Body of pancreas (tissue), 4 donors: ENCODE measurements around the gene SLC6A3. TPM values are rescaled to one million over a fixed set of nuclear protein-coding genes. Genes with fewer than 3 reads are reported as not detected.

Experiments used
- ATAC-seq: fragments of 150-250 bp; one replicate; pipeline ENCODE4 v1.9.1; 2016
- DNase-seq, 4 donors: peaks; one replicate each; pipeline ENCODE4 v3.0.0-alpha.2; 2019
- H3K27ac ChIP-seq, 4 donors: fragments of 200-600 bp; sonication (generic); 1 replicate in 3 of 4; 2 replicates in 1 of 4; pipeline versions ENCODE4 v1.5.1 to v1.6.1; 2016 to 2019; ENCODE audit warnings: mild to moderate bottlenecking in 1 of 4, mixed read lengths in 1 of 4, moderate library complexity in 1 of 4
- H3K27me3 ChIP-seq, 2 donors: fragments of 200-600 bp; sonication (generic); one replicate each; pipeline ENCODE4 v1.6.0; 2016; ENCODE audit warnings: mild to moderate bottlenecking in 1 of 2
- H3K36me3 ChIP-seq, 2 donors: fragments of 200-600 bp; sonication (generic); replicated peaks in 1 of 2; 2 replicates each; pipeline ENCODE4 v1.5.1; 2016; ENCODE audit warnings: low read depth in 2 of 2; ENCODE audit not compliant: insufficient read depth in 1 of 2
- H3K4me1 ChIP-seq: fragments of 200-600 bp; sonication (generic); one replicate; pipeline ENCODE4 v1.6.0; 2016
- H3K4me3 ChIP-seq, 2 donors: fragments of 200-600 bp; sonication (generic); 1 replicate in 1 of 2; 2 replicates in 1 of 2; pipeline ENCODE4 v1.5.1; 2016 to 2019
- H3K9me3 ChIP-seq, 3 donors: fragments of 200-600 bp; sonication (generic); 1 replicate in 2 of 3; 2 replicates in 1 of 3; pipeline ENCODE4 v1.5.1; 2016
- CTCF ChIP-seq, 7 experiments: fragments of 450-650 bp in 4 of 7; fragments of 200-600 bp in 3 of 7; sonication (generic) in 3 of 7; IDR thresholded peaks; one replicate each; pipeline ENCODE4 v1.5.1; 2016 to 2019; ENCODE audit warnings: antibody characterized with exemption in 7 of 7
- POLR2A ChIP-seq, 3 donors: fragments of 450-650 bp; IDR thresholded peaks; one replicate each; pipeline ENCODE4 v1.6.1; 2016; ENCODE audit warnings: antibody characterized with exemption in 3 of 3, mild to moderate bottlenecking in 2 of 3
- WGBS, 2 donors: methylation state at CpG; one replicate each; pipeline ENCODE4 v1.1.5; 2017; 5-methylcytosine and 5-hydroxymethylcytosine counted together
- intact Hi-C: fragments of 100-400 bp; cut with DNase I; formaldehyde crosslinking; loops from one replicate; pipeline ENCODE4 v1.15.1; 2023
- total RNA-seq, 2 donors: library from RNA; depleted of rRNA; stranded (reverse); fragments of >200 nt; gene quantifications; one replicate each; pipeline ENCODE4 v1.1.0, GENCODE V29; 2016

SLC6A3 gene
- total RNA-seq, 2 donors from 2014 or later: not detected

- ATAC-seq (no peak), DNase-seq (no peak)
- Histone ChIP-seq H3K27ac (no peak overlapping the region), H3K9me3 (peaks cover 0 to 5% (median 3%) of the 10 kb centered on the region in 3 donors), H3K36me3 (no peaks in the 10 kb centered on the region), H3K4me1 (no peaks in the 10 kb centered on the region), H3K27me3 (no peaks in the 10 kb centered on the region), H3K4me3 (no peak overlapping the region)
- TF ChIP-seq POLR2A (IDR thresholded peaks at IDR 0.05): no peak
- no peak for TF ChIP-seq CTCF (IDR thresholded peaks at IDR 0.05)
- WGBS, 2 donors: 51 to 61% methylated on average over 2 of the region's 2 CpGs
- intact Hi-C loops: no loop called here
Observed at GRCh38 chr5:1453613-1454012, 8.4 kb upstream of the SLC6A3 start.

GRCh38 chr5:1449081-1449630 is 3.9 kb upstream of the SLC6A3 start:
- Histone ChIP-seq H3K27ac (no peak overlapping the region), H3K27me3 (peaks cover 0 to 17% of the 10 kb centered on the region in 2 donors), H3K9me3 (no peaks in the 10 kb centered on the region), H3K4me3 (no peak overlapping the region), H3K4me1 (peaks cover 18% of the 10 kb centered on the region), H3K36me3 (no peaks in the 10 kb centered on the region)
- TF ChIP-seq CTCF (IDR thresholded peaks at IDR 0.05): no peak
- no peak for TF ChIP-seq POLR2A (IDR thresholded peaks at IDR 0.05)
- no peak for ATAC-seq
- no peak for DNase-seq
- intact Hi-C loops: no loop called here
- 65 to 77% methylated on average over 12 of the region's 12 CpGs for WGBS, 2 donors

GRCh38 chr5:1448511-1449011 is 3.3 kb upstream of the SLC6A3 start:
- TF ChIP-seq POLR2A (IDR thresholded peaks at IDR 0.05) (no peak), CTCF (IDR thresholded peaks at IDR 0.05) (no peak)
- no peak overlapping the region for H3K4me3 ChIP-seq
- H3K9me3 ChIP-seq: no peaks in the 10 kb centered on the region
- no peak for DNase-seq
- H3K27me3 ChIP-seq: peaks cover 0 to 23% of the 10 kb centered on the region in 2 donors
- 67% methylated on average over 4 to 5 of the region's 5 CpGs for WGBS, 2 donors
- no peak for ATAC-seq
- H3K36me3 ChIP-seq: no peaks in the 10 kb centered on the region
- peaks cover 19% of the 10 kb centered on the region for H3K4me1 ChIP-seq
- no peak overlapping the region for H3K27ac ChIP-seq
- intact Hi-C loops: no loop called here

GRCh38 chr5:1447671-1448361 is 2.6 kb upstream of the SLC6A3 start:
- ATAC-seq (no peak), DNase-seq (no peak)
- TF ChIP-seq POLR2A (IDR thresholded peaks at IDR 0.05) (no peak), CTCF (IDR thresholded peaks at IDR 0.05) (no peak)
- H3K27ac ChIP-seq: no peak overlapping the region
- no peaks in the 10 kb centered on the region for H3K9me3 ChIP-seq
- H3K4me1 ChIP-seq: peaks cover 19% of the 10 kb centered on the region
- 42 to 64% methylated on average over 9 to 16 of the region's 16 CpGs for WGBS, 2 donors
- H3K27me3 ChIP-seq: peaks cover 0 to 31% of the 10 kb centered on the region in 2 donors
- H3K36me3 ChIP-seq: no peaks in the 10 kb centered on the region
- intact Hi-C loops: no loop called here
- H3K4me3 ChIP-seq: no peak overlapping the region
